ENCODE data around the gene STARD3.
A peak's percentile ranks its signal among the peaks of the same experiment; 100 is the strongest.

Gene STARD3

DNA sequence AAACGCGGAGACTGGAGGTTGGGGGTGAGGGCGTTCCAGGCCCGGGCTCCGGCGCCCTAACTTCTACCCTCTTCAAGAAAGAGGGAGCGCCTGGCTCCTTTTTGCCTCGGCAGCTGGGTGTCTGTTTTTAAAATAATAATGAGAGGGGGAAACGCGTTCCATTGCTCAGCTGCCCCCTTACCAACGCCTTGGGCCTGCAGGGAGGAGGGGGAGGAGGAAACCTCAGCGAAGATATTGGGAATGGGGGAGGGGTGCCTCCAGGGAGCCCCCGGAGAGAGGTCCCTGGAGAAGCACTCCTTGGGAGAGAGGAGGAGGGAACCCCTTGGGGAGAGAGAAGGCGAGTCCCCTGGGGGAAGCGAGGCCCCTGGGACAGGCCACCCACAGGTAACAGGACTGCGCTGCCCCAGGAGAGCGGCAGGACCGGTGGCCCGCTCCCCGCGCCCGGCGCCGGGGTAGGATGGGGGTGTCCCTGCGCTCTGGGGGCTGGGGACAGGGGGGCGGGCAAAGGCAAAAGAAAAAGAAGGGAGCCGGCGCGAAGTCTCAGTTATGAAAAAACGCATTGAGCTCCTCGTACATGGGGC, 31.9 kb upstream of the STARD3 start:
- no peak for DNase-seq

DNA sequence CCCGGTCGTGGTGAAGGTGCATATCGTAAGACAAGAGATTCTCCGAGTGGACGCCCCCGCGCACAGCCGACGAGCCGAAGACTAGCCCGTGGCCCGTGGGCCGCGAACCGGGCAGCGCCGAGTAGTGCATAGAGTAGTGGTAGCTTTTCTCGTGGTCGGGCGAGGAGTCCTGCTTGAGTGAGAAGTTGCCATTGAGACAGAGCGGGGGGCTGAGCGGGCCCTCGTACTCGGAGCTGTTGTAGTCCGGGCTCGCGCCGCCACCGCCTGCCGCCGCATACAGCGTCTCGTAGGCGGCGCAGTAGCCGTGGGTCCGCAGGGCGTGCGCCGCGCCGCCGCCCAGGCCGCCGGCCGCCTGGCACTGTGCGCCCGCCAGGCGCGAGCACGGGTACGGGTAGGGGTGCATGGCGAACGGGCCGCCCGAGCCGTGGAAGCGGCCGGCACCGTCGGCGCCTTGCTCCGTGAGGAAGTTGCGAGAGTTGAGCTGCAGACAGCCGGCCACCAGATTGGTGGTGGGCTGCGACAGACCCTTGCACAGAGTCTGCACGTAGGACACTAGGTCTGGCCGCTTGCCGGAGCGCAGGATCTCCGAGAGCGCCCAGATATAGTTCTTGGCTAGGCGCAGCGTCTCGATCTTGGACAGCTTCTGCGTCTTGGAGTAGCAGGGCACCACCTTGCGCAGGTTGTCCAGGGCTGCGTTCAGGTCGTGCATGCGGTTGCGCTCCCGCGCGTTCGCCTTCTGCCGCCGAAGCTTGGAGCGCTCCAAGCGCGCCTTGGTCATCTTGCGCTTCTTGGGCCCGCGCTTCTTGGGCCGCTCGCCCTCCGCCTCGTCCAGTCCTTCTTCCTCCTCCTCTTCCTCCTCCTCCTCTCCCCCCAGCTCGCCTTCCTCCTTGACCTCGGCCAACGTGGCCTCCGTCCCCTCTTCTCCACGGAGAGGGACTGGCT, 31.2 kb upstream of the STARD3 start:
- no peak for DNase-seq

DNA sequence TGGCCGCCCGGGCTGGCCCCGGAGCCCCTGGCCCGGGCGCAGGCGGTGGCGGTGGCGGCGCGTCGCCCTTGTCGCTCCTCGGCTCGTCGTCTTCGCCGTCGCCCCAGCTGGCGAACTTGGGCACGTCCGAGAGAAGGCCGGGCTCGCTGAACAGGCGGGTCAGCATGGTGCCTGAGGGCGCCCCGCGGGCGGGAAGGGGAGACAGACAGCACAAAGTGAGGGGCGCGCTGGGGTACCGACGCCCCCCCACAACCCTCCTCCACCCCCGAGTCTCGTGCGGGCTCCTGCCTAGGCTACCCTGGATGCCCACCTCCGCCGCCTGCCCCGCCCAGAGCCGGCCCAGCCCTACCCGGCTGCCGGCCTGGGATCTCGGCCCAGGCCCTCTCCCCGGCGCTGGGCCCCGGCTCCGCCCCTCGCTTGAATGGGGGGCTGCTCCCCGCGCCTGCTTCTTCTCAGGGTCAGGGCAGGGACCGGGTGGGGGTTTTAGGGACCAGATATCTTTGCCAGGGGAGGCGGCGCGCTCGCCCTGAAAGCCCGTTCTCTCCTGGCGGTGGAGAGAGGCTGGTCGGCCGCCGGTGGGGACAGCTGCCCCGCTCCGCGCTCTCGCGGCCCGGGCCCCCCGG, 30.4 kb upstream of the STARD3 start:
- no peak for DNase-seq

DNA sequence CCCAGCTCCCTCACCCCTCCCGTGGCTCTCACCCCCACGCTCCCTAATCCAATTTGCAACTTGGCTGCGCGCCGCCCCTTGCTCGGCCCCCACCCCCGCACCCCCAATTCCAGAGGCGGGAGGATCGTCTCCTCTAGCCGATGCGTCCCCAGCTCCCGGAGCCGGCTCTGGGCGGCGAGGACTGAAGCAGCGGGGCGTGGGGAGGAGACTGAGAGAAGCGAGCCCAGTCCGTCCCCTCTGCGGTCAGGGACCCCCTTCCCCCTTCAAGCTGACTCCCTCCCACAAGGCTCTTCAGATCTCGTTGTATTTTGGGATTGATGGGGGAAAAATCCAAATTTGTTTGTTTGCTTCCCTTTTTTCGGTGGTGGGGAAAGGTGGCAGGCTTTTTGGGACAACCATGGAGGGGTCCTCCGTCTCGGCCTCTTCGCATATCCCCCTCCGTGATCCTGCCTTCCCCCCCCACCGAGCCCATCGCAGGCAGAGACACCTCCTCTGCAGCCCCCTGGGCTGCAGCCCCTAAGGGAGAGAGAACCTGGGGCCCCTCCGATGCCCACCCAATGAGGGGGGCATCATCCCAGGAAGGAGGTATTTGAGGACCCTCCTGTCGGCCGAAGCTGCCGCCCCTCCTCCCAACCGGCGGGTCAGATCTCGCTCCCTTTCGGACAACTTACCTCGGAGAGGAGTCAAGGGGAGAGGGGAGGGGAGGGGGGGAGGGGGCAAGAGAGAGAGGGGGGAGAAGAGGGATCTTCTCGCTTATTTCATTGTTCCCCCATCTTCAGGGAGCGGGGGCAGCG, 29.7 kb upstream of the STARD3 start:
- DNase-seq: no peak

DNA sequence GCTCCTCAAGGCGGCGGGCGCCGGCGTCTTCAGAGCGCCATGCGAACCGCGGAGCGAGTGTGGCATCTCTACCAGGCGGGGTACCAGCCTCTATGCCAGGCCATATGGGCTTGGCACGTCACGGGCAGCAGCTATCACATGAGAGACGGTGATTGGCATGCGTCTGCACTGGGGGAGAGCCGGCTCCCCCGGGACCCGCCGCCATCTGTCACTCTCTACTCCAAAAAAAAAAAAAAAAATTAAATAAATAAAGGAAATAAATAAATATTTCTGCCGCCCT, 29.2 kb upstream of the STARD3 start, which contains the start of gene NEUROD2:
Gene NEUROD2, minus strand, starts transcription at position 70 of the 280 bp plus-strand sequence. CDS start 1,321 bp downstream, outside the sequence.
- DNase-seq: no peak

DNA sequence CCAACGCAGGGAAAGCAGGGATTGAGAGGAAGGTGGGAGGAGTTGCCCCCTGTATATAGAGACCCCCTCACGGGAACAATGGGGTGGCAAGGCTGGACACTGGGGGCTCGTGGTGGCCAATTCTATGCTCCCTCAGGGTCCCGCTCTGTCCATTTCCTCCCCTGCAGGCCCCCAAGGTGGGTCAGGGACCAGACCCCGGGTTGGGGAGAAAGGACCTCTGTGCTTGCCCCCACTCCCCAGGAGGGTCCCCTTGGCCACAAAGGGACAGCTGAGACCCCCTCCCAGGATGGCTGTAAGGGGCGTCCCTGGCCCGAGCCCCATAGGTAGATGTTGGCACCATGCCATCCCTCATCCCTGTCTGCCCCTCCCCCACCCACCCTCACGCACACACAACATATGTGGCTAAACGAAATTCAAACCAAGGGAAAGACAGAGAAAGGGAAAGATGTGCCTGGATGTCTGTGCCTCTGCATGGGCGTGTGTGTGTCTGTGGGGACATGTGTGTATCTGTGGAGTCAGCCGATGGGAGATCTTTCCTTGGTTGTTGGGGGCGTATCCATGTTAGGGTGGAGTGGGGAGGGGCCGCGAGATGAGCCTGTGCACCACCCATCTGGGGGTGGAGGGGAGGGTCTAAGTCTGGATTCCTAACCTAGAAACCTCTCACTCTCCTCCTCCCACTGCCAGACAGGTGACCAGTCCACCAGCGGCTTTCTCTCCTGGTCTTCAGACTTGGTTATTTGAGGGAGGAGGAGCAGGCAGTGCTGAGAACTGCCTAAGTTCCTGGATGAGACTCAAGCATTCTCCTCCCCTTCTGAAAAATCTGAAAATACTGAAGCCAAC, 28.6 kb upstream of the STARD3 start:
- DNase-seq: no peak

DNA sequence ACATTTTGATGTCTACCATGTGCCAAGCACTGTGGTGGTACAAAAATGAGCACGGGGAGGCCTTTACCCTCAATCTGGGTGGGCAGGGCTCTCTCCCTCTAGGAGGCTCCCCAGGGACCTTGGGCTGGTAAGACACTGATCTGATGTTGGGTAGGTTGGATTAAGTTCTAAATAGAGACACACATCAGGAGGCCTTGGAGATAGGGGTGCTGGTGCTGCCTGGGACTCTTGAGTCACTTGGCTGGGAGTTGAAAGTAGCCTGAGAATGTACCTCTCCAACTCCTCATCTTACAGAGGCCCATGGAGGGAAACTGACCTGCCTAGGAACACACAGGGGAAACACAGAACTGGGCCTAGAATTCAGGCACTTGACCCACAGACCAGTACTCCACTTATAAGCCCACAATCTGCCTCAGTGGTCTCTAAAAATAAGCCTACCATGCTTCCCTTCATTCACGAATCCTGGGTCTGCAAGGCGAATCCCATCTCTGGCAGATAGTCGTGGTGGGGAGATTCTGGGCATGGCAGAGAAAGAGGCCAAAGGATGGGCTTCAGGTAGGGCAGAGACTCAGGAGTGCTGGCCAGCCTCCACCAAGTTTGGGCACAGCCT, 27.4 kb upstream of the STARD3 start:
- DNase-seq: no peak

DNA sequence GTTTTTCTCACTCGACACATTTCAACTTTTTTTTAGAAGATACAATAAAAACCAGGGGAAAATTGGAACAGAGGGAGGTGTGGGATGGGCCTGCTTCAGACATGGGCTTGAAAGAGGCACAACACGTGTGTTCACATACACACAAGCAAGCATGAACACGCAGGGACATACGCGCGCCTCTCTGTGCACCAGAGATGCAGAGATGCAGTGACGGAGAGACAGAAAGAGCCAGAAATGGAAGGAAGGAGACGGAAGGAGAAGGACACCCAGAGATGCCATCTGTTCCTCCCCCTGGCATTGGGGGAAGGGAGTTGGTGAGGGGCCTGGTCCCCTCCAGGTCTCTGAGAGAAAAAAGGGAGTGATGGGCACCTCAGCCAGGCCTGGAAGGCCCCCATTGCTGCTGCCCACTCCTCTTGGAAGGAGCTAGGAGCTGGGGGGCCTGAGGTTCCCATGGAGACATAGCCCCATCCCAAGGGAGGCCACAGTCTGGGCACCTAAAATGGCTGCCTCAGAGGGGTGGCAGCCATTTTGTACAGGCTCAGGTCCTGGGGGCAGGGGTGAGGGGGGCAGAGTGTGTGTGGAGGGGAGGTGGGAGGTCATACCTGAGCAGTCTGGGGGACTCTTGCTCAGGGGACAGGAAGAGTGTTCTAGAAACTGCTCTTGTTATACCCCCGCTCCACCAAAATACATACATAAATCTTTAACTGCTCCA, 25.4 kb upstream of the STARD3 start:
- no peak for DNase-seq

DNA sequence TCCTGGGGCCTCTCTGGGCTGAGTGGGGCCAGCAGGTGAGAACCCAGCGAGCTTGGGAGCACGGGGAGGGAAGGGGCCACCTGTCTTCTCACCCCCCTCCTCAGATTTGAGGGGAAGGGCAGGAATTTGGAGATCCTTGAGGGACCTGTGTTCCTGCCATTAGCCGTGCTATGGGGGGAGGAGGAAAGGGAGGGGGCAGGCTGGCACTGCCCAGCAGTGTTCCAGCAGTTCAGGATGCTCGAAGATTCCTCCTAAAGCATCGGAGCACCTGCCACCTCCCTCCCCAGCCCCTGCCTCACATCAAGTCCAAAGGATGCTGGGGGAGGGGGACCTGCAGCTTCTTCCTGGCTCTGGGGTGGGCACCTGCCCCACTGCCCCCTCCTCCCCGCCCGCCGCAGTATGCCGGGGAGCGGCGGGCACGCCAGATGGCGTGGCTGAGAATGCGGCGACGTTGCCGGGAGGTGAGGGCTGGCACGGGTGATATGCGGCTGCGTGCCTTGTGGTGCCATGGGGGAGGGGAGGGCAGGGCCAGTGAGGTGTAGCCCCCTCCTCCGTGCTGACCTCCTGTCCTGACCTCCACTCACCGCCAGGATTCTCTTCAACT, 24.6 kb upstream of the STARD3 start:
- no peak for DNase-seq

DNA sequence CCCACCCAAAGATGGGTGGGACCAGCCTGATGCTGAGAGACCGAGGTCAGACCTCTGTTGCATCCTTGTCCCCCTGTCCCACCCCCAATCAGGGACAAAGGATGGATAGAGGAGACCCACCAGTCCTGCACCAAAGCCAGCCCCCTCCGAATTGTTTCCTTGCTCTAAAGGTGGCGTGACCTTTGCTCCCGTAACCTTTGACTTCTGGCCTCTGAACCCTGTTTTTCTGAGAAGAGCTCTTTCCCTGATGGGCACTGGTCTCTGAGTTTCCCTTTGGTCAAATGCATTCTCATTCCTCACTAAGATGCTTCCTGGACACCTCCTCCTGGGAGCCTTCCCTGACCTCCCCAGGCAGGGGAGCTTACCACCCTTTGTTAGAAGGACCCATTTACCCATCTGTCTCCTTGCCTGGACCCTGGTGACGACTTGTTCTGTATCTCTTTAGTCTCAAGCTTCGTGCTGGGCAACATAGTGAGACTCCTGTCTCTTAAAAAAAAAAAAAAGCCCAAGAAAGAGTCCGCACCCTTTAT, 23.9 kb upstream of the STARD3 start:
- no peak for DNase-seq

DNA sequence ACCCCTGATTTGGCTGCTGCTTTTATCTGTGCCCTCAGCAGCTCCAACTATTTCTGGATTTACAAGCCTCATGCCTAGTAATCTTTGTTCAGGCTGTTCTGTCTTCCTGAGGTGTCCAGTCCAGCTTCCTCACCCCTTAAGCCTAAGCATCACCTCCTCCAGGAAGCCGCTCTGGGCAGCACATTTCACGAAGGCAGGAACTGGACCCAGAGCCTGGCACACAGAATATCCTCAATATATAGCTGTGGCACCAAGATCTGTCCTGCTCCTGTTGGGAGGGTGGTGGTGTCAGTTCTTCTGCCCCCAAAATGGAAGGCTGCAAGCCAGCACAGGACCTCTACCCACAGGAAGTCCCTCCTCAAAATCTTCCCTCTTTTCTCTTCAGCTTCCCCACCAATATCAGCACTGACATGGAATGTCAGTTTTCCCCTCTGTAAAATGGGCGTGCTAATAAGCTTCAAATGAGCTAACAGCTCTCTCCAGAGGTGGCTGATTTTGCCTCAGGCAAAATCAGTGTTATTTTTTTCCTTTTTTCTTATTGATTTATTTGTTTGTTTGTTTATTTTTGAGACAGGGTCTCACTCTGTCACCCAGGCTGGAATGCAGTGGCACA, 22.3 kb upstream of the STARD3 start:
- no peak for DNase-seq

DNA sequence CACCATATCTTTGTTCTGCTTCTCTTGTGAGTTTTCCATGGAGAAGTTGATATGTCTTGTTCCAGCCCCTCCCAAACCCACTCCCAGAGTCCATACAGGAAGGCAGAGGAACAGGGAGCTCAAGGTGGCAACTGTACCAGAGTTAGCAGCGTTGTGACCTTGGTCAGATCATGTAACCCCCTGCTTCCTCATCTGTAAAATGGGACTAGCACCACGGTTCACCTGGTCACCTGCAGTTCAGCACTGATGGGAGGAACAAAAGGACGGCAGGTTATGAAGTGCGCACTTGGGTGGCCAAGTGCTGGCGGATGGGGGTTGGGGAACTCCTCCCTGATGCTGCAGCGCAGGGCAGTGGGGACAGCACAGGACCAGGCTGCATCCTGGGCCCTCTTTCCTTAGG, 21.5 kb upstream of the STARD3 start:
- no peak for DNase-seq

DNA sequence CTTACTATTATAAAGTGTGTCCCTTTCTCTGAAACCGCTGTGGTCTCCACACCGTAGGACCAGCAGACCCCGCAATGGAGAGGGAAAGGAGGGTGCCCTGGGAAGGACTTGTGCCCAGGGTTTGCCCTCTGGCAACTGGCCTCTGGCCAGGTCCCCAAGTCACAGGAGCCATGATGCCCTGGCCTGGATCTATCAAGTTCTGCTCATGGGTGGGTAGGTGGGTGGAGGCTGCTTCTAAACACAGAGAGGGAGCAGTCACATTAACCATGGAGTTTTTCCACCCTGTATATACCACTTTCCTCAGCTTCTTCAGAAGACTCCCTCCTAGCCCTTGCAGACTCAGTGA, 19.9 kb upstream of the STARD3 start:
- DNase-seq: no peak

DNA sequence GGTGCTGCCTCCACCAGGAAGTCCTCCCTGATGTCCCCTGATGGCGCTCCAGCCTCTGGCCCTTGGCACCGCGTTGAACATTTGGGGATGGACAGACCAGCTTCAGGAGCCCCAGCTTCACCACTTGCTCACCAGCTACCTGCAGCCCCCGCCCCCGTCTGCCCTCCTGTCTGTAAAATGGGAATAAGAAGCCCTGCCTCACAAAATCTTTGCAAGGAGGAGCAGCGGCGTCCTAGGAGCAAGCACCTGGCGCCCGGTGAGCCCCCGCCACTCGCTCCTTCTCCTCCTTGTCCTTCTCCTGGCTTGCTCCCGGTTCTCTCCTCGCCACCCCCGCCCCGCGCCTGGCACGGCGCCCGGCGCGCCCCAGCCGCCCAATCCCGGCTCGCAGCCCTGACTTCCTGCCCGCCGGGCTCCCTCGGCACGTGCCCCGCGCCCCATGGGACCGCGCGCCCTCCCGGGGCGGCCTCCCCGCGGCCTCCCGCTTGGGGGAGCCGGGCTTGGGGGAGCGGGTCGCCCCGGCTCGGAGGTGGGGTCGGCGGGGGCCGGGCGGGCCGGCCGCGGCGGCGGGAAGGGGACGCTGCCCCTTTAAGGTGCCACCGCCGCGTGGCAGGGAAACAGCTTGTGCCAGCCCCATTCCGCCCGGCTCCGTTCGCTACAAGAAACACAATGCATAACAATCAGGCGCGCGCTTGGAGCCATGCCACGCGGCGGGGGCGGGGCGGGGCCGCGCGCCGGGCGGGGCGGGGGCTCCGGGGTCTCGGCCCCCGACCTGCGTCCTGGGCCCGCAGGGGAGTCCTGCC, 19.3 kb upstream of the STARD3 start:
- DNase-seq: peak; percentile 86

DNA sequence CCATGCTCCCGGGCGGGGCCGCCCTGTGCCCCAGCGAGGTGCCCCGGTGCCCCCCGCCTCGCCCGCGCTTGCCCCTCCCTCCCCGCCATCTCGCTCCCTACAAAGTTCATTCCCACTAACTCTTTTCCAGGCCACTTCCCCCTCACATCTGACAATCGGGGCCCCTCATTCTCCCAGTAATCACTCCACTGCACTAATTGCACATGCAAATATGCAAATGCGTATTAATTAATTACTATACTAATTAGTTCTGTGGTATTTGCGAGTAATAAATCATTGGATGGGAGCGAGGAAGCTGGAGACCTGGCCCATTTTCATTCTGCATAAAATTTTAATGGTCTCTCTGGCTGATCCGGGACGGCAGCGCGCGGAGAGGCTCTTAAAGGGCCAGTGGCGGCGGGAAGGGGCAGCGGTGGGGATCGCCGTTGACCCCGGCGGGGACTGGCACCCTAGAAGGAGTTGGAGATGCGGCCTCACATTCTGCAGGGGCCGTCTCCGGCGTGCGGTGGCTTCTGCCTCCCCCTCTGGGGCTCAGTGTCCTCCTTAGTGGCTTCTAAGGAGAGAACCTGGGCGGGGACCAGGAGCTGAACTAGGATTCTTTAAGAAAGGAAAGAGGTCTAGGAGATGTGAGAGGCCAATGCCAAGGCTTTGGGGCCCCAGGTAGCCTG, 18.6 kb upstream of the STARD3 start:
- no peak for DNase-seq

DNA sequence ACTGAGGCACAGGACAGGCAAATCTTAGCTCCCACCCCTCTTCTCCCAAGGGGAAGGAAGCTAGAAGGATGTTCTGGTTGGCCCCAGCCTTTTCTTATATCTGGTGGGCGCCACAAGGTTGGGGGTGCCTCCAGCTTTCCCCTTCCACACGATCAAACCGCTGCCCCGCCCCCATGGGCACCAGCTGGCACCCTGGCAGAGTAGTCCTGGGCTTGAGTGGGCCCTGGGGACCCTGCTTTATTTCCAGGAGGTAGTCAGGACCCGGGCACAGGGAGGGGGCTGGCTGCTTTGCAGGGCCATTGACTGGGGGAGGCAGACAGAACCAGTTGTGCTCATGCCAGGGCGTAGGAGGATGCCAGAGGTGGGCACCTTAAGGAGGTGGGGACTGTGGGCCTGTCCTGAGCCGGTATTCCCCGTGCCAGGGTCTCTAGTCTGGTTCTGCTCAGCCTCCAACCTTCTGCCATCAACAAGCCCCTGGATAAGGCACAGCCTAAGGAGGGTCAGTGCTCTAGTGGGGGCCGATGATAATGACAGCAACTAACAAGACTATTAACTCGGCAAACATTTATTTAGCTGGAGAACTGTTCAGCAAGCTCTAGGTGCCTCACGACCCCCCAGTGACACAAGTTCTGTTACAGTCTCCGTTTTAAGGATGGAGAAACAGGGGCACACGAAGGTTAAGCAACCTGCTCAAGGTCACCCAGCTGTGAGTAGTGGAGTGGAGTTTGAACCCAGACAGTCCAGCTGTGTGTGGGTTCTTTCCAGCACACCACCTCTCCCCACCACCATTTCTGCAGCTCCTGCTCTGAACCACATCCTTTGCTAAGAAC, 17.8 kb upstream of the STARD3 start:
- no peak for DNase-seq

DNA sequence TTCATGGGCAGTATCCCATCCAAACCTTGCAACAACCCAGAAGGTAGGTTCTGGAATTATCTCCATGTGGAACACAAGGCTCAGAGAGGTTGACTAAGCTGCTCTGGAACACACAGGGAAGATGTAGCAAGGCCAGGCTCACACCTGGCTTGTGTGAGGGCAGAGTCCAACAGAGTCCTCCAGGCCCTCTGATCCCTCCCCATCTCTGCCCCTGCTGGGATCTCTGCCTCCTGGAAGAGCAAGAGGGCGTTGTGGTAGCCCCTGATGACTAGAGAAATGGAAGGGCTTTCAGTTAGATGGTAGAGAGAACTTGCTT, 17.2 kb upstream of the STARD3 start:
- no peak for DNase-seq
